ENCODE results near the gene SFMBT2. TPM values are rescaled to one million over a fixed set of nuclear protein-coding genes. Genes with fewer than 3 reads are reported as not detected.

The SFMBT2 gene
- total RNA-seq, 2 donors from 2014 or later, result 12.2 to 18.5 TPM

GRCh38 chr10:7251696-7252465, 159.0 kb downstream of the SFMBT2 start:
- WGBS, result 87% methylated on average over 11 of the region's 12 CpGs
- Histone ChIP-seq H3K9me3 (no peaks in the 10 kb centered on the region), H3K4me3 (no peak overlapping the region), H3K27me3 (replicated peaks; ENCODE audit: insufficient read depth) (no peaks in the 10 kb centered on the region), H3K36me3 (no peaks in the 10 kb centered on the region), H3K27ac (no peak overlapping the region), H3K4me1 (replicated peaks) (no peaks in the 10 kb centered on the region)
- TF ChIP-seq POLR2A (IDR thresholded peaks at IDR 0.05) (no peak), CTCF (IDR thresholded peaks at IDR 0.05) (no peak), POLR2AphosphoS5 (IDR thresholded peaks at IDR 0.05) (no peak)
- no peak for DNase-seq (ENCODE audit: low spot score)
- intact Hi-C loops (cut with DNase I), result loop anchor here (10.0 kb wide), 1 partner anchor 467 kb away; no protein-coding TSS in a partner anchor

- H3K27me3 ChIP-seq (replicated peaks; ENCODE audit: insufficient read depth), result no peaks in the 10 kb centered on the region
- no peaks in the 10 kb centered on the region for H3K4me1 ChIP-seq (replicated peaks)
- no peaks in the 10 kb centered on the region for H3K9me3 ChIP-seq
- H3K27ac ChIP-seq, result no peak overlapping the region
- over 99% methylated on average over 5 of the region's 5 CpGs for WGBS
- intact Hi-C loops (cut with DNase I), result loop anchor here (10.0 kb wide), 1 partner anchor 465 kb away; no protein-coding TSS in a partner anchor
- no peak overlapping the region for H3K4me3 ChIP-seq
- no peaks in the 10 kb centered on the region for H3K36me3 ChIP-seq
- DNase-seq (ENCODE audit: low spot score), result no peak
- TF ChIP-seq POLR2AphosphoS5 (IDR thresholded peaks at IDR 0.05) (no peak), CTCF (IDR thresholded peaks at IDR 0.05) (no peak), POLR2A (IDR thresholded peaks at IDR 0.05) (no peak)
These were observed 160.6 kb downstream of the SFMBT2 start for GRCh38 chr10:7250236-7250635.

- H3K36me3 ChIP-seq, result no peaks in the 10 kb centered on the region
- TF ChIP-seq CTCF (IDR thresholded peaks at IDR 0.05) (no peak), POLR2A (IDR thresholded peaks at IDR 0.05) (no peak), POLR2AphosphoS5 (IDR thresholded peaks at IDR 0.05) (no peak)
- whole genome bisulfite sequencing, result 87% methylated on average over 11 of the region's 11 CpGs
- DNase-seq (ENCODE audit: low spot score), result no peak
- H3K27ac ChIP-seq, result no peak overlapping the region
- no peaks in the 10 kb centered on the region for H3K4me1 ChIP-seq (replicated peaks)
- intact Hi-C loops (cut with DNase I), result no loop called here
- H3K4me3 ChIP-seq, result no peak overlapping the region
- no peaks in the 10 kb centered on the region for H3K27me3 ChIP-seq (replicated peaks; ENCODE audit: insufficient read depth)
- H3K9me3 ChIP-seq, result no peaks in the 10 kb centered on the region
These were observed 162.2 kb downstream of the SFMBT2 start for GRCh38 chr10:7248585-7249164.

- Histone ChIP-seq H3K4me1 (replicated peaks) (no peaks in the 10 kb centered on the region), H3K9me3 (no peaks in the 10 kb centered on the region), H3K4me3 (no peak overlapping the region), H3K36me3 (no peaks in the 10 kb centered on the region), H3K27ac (no peak overlapping the region), H3K27me3 (replicated peaks; ENCODE audit: insufficient read depth) (no peaks in the 10 kb centered on the region)
- no peak for DNase-seq (ENCODE audit: low spot score)
- WGBS, result 90% methylated on average over 8 of the region's 8 CpGs
- intact Hi-C loops (cut with DNase I), result no loop called here
- no peak for TF ChIP-seq POLR2A (IDR thresholded peaks at IDR 0.05)
- TF ChIP-seq POLR2AphosphoS5 (IDR thresholded peaks at IDR 0.05), result no peak
- no peak for TF ChIP-seq CTCF (IDR thresholded peaks at IDR 0.05)
These were observed 162.7 kb downstream of the SFMBT2 start for GRCh38 chr10:7248148-7248547.

- H3K27me3 ChIP-seq (replicated peaks; ENCODE audit: insufficient read depth), result no peaks in the 10 kb centered on the region
- 92% methylated on average over 4 of the region's 4 CpGs for WGBS
- no peak overlapping the region for H3K27ac ChIP-seq
- H3K9me3 ChIP-seq, result no peaks in the 10 kb centered on the region
- H3K4me3 ChIP-seq, result no peak overlapping the region
- no peak for TF ChIP-seq POLR2AphosphoS5 (IDR thresholded peaks at IDR 0.05)
- TF ChIP-seq CTCF (IDR thresholded peaks at IDR 0.05), result no peak
- TF ChIP-seq POLR2A (IDR thresholded peaks at IDR 0.05), result no peak
- intact Hi-C loops (cut with DNase I), result no loop called here
- DNase-seq (ENCODE audit: low spot score), result no peak
- H3K36me3 ChIP-seq, result no peaks in the 10 kb centered on the region
- no peaks in the 10 kb centered on the region for H3K4me1 ChIP-seq (replicated peaks)
These were observed 165.3 kb downstream of the SFMBT2 start for GRCh38 chr10:7245505-7245904.

Data from prostate gland (tissue), 2 donors.